Measurements from ENCODE around the gene ASCC2.

ASCC2 gene

DNA sequence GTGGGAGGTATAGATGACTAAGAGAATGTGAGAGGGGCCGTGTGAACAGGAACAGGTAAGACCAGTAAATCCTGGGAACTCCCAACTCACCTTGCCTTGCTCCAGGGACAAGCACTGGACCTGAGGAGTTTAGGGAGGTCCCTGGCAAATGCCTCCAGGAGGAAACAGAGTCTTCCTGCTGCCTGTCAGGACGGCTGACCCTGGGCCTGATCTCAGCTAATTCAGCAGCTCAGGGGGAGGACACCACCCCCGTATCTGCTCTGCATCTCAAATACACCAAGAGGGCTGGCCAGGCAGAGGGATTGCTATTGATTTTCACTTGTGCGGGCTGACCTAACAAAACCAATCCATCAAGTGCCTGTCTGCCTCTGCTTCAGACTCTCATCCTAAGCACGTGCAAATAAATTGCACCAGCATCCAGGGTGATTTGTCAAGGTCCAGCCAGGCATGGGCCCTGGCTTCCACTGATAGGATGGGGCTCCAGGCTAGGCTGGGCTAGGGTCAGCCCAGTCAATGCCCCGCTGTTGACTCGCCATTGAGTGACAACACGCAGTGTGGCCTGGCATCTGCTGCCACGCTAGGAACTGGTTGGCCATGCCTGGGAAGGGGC, 50.6 kb downstream of the ASCC2 start:
- DNase-seq (ENCODE audit: low read depth in 1 of 2, low spot score in 1 of 2): no peak

DNA sequence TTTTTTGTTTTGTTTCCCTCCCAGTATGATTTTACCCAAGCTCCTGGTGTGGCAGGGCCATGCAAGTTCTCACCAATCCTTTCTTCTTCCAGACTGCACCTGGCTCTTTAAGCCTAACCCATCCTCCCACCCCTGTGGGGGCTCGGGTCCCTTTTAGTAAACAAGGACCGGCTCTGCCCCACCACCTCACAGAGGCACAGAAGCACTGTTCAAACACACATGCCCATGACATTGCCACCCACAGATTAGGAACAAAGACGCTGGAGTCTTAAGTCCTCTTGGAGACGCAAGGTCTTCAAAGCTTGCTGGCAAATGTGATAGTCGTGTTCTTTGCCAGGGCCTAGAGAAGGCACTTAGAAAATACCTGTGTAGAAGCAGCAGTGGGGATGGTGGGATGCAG, 52.0 kb downstream of the ASCC2 start:
- no peak for DNase-seq (ENCODE audit: low read depth in 1 of 2, low spot score in 1 of 2)

DNA sequence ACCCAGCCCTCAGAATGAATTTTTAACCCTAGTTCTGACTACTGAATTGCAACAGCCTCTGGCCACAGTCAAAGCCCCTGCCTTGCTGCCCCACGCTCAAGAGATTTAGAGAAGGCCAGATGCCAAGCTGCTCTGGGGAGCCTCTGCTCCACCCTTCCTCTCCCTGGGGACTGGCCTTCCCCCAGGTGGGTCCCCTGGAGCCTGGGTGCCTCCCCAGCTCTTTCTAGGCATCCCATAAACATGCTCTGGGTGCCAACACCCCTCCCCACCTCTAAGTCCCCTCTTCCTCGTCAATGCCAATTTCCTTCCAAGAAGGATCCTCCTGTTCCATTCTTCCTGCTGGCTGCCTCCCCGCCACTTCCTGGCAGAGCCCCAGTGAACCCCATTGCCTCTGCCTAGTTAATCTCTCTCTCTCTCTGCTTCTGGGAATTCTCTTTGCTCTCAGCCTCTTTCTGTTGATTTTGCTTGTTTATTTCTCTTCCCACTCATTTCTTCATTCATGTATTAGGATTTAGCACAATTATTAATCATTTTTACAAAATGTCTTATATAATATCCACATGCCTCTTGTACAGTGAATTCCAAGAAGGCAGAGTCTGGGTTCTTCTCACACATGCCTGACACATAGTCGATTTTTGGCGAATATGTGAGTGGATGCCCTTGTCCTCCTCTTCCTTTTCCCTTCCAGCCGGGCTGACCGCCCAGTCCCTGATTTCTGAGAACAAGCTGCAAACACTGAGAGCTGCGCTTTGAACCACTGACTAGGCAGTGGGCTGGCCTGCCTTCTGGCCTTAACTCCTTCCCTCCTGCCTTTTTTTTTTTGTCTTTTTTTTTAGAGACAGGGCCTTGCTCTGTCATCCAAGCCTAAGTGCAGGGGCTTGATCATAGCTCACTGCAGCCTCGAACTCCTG, 53.4 kb downstream of the ASCC2 start:
- DNase-seq (ENCODE audit: low read depth in 1 of 2, low spot score in 1 of 2): no peak

DNA sequence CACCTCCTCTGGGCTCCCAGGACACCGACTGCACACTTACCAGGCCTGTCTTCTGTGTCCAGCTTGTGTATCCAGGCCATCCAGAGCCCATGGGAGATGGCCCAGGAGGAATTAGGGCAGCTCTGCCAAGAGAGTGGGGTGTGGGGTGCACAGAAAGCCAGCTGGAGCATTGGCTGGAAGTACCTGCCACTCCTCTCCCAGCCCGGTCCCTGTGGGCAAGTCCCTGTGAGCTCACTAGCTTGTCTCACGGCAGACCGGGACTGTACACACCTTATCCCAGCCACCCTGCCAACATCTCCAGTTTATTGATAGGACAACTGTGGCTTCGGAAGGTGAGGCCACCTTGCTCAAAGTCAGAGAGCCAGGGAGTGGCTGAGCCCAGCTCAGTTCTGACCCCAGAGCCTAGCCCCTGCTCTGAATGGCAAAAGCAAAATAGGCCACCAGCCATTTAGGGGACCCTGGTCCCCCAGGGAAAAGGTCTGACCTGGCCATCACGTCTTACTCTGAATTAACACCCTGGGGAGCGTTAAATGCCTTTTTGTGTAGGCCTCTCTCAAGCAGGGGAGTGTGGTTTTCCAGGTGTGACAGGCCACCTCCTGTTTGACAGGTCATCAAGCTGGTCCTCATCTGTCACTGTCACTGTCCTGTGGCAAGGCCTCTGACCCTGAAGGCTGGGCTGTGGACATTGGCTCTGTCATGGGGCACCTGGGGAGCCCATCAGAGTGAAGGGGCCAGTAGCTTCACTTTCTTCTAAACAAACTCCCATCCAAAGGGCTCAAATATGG, 55.8 kb downstream of the ASCC2 start:
- no peak for DNase-seq (ENCODE audit: low read depth in 1 of 2, low spot score in 1 of 2)

DNA sequence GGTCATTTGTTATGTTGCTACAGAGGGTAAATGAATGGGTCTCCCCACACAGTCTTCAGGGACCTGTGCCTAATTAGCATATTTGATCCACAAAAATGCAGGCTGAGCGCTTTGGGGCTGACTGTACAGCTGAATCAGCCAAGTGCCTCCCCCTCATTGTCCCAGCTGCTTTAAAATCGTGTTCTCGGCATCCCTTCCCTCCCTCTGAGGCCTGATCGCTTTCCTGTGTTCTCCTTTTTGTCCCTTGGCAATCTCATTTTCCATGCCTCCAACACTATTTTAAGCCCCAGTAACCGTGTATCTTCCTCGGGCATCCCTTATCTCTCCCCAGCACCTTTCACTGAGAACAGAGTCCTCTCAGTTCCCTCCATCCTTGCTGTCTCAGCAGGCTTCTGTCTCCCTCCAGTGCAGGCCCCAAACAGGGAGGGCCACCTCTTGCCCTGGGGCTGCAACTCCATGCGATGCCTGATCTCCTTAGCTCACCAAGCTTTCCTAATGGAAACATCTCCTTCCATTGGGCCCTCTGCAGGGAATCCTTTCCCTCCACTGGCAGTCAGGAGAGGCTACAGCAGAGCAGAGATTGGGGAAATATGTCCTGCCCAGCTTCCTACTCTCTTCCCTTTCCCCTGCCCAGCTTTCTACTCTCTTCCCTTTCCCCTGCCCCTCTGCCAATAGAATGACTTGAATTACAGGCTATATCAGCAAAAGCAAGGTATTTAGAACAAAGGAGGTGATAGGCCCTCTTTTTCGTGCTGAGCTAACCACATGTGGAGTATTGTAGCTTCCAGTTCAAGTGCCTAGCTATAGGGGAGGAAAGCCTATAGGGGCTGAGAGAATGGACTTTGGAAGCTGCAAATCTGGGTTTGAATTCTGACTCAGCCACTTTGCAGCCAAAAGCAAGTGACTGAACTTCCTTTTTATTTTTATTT, 57.1 kb downstream of the ASCC2 start:
- DNase-seq (ENCODE audit: low read depth in 1 of 2, low spot score in 1 of 2): no peak

DNA sequence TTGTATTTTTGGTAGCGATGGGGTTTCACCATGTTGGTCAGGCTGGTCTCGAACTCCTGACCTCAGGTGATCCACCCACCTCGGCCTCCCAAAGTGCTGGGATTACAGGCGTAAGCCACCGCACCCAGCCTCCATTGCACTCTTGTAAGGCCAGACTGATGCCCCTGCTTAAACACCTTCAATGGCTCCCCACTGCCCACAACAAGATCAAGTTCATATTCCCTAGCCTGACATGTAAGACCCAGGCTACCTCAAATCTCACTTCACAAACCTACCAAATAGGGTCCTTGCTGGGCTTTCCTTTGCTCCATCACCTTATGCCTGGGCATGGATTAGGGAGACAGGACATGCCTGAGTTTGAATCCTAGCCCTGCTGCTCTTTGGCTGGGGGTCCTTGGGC, 57.9 kb downstream of the ASCC2 start:
- no peak for DNase-seq (ENCODE audit: low read depth in 1 of 2, low spot score in 1 of 2)

DNA sequence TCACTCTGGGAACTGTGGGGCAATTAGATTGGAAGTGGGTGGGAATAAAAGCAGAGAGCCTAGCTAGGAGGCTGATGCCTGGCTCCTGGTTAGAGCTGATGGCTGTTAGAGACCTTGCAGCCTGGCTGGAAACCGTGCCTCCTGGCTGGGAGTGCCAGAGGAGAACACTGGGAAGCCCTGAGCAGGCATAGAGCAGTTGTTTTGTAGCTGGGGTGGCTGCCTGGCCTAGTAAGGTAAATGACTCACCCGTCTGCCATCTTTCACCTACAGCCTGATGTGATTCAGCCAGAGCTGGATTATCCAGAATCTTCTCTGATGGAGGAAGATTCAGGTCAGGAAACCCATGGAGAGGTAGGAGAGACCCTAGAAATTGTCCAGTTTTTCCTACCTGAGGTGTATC, 64.8 kb downstream of the ASCC2 start:
- no peak for DNase-seq (ENCODE audit: low read depth in 1 of 2, low spot score in 1 of 2)

DNA sequence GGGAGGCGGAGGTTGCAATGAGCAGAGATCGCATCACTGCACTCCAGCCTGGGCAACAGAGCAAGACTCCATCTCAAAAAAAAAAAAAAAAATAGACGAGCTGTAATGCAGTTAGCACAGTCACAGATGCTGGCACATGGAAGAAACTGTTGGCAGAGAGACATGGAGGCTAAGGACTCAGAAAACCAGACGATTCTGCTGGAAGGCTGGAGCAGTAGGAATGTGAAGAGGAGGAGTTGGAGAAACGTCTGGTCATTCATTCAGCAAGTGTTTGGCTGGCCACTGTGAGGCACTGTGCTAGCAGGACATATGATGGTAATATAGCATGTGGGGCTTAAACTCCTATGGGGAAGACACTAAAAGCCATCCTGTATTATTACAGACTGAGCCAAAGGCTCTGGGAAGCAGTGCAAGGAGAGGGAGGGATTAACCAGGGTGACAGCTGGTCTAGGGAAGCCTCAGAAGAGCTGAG, 65.9 kb downstream of the ASCC2 start:
- no peak for DNase-seq (ENCODE audit: low read depth in 1 of 2, low spot score in 1 of 2)

DNA sequence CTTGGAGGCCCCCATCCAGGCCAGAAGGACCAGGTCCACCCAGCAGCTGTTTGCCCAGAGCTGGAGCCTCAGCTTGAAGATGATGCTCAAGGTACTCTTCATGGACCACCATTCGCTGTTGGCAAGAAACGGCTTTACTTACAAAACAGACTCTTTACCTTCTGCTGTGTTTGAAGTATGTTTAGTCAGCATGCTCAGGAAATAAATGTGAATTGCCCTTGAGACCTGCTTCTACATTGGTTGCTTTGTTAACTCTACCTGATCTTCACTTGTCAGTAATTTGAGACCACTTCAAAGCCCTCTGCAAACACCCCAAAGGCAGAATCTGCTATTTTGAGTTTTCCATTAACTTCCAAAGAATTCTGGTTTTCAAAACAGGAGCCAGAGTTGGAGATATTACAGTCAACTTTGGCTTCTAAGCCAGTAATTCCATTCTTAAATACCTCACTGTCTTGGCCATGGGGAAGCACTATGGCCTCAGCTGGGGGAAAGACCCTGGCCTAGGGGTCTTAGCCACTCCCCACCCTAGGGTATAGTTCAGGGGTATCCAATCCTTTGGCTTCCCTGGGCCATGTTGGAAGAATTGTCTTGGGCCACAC, 68.3 kb downstream of the ASCC2 start:
- no peak for DNase-seq (ENCODE audit: low read depth in 1 of 2, low spot score in 1 of 2)

DNA sequence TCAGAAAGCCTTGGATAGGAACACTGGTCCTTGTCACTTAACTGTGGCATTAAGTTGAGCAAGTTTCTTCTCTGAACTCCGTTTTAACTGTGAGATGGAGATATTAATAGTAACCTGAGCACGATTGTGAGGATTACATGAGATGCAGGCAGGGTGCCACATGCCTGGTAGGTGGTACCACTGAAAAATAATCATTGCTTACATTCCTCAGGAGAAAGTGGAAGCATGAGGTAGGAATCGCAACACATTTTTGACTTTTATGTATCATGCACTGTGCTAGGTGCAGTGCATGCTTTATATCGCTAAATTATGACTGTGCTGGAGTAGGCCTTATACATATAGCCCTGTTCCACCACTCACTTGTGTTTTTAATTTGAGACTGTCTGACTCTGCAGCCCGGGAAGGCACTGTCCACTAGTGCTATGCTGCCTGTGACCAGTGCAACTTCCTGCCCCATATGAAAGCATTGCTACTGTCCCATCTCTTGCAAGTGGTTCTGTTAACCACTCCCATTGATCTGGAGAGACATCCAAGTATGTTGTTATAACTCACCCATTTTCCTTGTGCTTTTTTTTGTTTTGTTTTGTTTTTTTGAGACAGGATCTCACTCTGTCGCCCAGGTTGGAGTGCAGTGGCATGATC, 69.9 kb downstream of the ASCC2 start:
- no peak for DNase-seq (ENCODE audit: low read depth in 1 of 2, low spot score in 1 of 2)

DNA sequence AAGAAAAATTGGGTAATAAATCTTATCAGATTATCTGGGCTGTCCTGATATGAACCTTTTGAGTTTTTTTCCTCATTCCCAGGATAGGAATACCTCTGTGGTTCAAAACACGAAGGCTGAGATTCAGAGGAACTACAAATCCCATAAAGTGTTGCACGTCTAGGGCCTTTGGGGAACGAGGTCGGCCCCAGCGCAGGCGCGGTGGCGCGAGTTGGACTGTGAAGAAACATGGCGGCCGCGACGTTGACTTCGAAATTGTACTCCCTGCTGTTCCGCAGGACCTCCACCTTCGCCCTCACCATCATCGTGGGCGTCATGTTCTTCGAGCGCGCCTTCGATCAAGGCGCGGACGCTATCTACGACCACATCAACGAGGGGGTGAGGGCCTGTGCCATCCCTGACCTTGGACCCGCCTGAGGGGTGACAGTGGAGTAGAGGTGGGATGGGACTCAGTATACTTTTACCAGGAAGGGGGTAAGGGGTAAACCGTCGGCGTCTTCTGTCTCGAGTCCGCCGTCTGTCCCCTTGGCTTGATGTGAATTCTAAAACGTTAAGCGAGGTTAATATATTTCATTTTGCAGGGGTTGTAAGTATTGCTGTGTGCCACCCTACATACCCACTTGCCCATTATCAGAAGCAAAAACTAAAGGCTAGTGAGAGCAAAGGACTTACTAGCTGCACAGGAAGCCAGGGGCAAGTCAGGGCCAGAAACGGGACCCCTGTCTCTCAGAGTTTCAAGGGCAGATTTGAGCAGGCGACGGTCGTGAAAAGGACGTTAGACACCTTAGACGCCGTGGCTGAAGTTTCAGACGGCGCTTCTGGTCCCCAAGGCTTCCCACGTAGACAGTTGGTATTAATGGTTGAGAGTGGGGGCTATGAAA, 70.7 kb downstream of the ASCC2 start, which contains the start of gene UQCR10:
TSS of gene UQCR10 (plus strand) at position 199 of the 881 bp plus-strand sequence. CDS start at position 229, 30 bp downstream.
- DNase-seq (ENCODE audit: low read depth in 1 of 2, low spot score in 1 of 2): peak; percentile 87 to 88

DNA sequence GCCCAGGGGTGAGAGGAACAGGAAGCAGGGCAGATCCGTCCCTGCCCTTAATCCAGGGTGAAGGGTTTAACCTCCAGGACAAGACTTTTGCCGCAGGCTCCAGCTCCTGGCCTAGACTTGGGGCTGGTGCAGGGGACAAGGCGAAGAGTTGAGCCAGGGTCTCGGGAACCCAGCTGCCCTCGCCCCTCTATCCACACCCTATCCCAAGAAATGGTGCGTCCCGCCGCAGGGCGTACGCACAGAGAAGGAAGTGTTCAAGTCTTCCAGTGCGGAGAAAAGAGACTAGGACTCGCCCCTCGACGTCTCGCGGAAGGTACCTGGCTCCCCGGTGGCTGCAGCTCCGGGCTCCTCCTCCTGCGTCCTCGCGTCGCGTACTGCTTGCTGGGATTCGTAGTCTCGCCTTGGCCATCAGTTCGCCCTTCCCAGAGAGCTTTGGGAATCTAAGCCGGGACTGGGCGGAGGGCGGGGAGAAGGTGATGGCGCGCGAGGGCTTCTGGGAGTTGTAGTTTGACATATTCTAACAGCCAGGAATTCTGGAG, 71.4 kb downstream of the ASCC2 start, which contains the start of gene ZMAT5:
TSS of gene ZMAT5 (minus strand) at position 376 of the 539 bp plus-strand sequence. CDS start 18,463 bp downstream, outside the sequence.
- DNase-seq (ENCODE audit: low read depth in 1 of 2, low spot score in 1 of 2): peak; percentile 81 to 86

DNA sequence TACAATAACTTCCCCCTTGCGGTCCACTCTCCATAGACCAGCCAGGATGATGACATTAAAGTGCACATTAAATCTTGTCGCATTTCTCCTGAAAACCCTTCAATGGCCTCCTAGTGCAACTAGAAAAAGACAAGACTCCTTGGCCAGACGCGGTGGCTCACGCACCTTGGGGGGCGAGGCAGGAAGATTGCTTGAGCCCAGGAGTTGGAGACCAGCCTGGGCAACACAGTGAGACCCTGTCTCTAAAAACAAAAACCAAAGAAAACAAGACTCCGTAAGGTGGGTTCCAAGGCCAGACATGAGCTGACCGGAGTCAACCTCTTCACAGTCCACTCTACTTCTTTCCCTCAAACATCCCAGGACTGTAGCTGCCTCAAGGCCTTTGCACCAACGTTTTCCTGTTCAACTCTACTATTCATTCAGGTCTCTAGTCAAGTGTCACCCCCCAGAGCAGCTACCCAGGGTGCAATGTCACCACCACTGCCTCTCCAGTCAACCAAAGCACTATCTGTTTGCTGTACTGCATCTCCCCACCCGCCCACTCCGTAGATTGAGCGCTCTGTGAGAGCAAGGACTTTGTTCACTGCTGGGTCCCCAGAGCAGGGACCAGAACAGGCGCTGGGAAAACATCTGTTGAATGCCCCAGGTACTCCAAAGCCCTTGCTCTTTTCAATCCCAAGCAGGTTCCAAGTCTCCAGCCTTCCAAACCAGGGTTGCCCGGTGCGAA, 72.0 kb downstream of the ASCC2 start:
- no peak for DNase-seq (ENCODE audit: low read depth in 1 of 2, low spot score in 1 of 2)

DNA sequence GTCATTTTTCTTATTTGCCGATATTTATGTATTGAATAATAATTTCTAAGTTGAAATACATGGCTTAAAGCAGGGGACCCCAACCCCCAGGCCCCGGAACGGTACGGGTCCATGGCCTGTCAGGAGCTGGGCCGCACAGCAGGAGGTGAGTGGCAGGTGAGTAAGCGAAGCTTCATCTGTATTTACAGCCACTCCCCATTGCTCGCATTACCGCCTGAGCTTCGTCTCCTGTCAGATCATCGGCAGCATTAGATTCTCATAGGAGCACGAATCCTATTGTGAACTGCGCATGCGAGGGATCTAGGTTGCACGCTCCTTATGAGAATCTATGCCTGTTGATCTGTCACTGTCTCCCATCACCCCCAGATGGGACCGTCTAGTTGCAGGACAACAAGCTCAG, 75.8 kb downstream of the ASCC2 start:
- no peak for DNase-seq (ENCODE audit: low read depth in 1 of 2, low spot score in 1 of 2)

DNA sequence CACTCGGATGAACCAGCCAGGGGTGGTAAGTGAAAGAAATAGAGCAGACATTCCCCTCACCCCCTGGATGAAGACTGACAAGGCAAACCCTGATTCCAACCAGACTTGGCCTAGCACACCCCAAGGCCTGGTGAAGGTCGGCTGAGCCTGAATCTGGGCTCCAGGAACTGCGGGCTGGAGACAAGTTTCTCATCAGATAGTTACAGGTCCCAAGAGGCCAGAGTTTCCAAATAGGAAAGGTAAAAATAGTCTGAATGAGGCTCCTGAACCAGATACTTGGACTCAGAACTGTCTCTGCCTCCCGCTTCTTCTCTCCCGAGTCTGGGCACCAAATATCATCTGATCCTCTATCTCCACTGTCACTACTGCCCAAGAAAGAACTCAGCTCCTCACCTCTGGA, 79.1 kb downstream of the ASCC2 start:
- no peak for DNase-seq (ENCODE audit: low read depth in 1 of 2, low spot score in 1 of 2)

DNA sequence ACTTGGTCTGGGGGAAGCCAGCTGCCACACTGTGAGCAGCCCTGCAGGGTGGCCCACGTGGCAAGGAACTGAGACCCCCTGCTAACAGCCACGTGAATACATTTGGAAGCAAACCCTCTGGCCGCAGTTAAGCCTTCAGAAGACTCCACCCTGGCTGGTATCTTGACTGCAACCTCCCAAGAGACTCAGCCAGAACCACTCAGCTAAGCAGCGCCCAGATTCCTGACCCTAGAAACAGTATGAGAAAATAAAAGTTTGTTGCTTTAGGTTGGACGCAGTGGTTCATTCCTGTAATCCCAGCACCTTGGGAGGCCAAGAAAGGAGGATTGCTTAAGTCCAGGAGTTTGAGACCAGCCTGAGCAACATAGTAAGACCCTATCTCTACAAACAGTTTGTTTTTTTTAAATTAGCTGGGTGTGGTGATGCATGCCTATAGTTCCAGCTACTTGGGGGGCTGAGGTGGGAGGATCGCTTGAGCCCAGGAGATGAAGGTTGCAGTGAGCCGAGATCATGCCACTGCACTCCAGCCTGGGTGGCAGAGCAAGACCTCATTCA, 79.9 kb downstream of the ASCC2 start:
- DNase-seq (ENCODE audit: low read depth in 1 of 2, low spot score in 1 of 2): no peak

DNA sequence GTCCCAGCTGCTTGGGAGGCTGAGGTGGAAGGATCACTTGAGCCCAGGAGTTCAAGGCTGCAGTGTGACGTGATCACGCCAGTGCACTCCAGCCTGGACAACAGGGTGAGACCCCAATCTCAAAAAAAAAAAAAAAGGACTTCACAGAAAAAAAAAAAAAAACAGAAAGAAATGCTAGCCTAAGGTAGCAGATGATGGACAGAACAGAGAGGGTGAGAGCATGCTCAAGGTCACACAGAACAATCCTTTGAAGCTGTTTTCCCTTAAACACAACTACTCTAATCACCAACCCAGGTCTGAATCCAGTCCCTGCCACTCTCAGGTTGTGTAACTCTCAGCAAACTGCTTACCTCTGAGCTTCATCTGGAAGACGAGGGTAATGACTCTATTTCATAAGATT, 81.0 kb downstream of the ASCC2 start:
- no peak for DNase-seq (ENCODE audit: low read depth in 1 of 2, low spot score in 1 of 2)

Measured in activated T-helper 1 cell treated with anti-CD3 and anti-CD28 coated beads, Interleukin-2, amount 50 U/mL, for 16 hours (primary cell).